Midbrain (tissue), 1 donor: ENCODE data around the gene ACTL8.

ENCODE experiments used
- DNase-seq: peaks from one replicate; lab custom pipeline; 2025; lab: John Stamatoyannopoulos, UW

Gene ACTL8

DNA sequence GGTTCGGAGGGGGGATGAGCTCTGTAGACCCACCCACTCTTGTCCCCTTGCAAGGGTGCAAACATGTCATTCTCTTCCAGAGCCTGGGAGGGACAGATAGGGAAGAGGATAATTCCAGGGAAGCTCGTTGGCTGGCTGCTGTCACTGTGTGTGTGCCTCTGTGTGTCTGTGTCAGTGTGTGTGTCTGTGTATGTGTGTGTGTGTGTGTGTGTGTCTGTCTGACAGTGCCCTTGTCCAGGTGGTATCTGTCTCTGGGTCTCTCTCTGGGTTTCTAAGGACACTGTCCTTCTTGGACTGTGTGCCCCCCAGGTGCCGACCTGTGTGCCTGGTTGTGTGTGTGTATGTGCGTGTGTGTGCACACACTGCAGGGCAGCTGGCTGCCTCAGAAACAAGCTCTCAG is 90.5 kb downstream of the ACTL8 start:
- DNase-seq, result no peak

DNA sequence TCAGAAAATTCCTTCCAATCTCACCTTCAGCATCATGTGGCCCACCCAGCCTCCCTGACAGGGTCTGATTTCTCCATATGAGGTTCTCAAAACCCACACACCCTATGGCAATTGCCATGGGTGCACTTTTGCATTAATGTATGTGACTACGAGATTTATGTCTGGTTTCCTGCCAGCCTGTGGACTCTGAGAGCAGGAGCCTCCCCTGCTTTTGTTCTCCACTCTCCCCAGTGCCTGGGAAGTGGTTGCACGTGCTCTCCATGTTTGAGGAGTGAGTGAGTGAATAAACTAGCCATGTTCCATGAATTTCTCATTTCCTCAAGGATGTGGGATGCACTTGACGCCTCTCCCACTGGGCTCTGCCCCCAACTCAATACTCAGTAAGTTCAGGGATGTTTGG is 91.2 kb downstream of the ACTL8 start:
- DNase-seq, result no peak

DNA sequence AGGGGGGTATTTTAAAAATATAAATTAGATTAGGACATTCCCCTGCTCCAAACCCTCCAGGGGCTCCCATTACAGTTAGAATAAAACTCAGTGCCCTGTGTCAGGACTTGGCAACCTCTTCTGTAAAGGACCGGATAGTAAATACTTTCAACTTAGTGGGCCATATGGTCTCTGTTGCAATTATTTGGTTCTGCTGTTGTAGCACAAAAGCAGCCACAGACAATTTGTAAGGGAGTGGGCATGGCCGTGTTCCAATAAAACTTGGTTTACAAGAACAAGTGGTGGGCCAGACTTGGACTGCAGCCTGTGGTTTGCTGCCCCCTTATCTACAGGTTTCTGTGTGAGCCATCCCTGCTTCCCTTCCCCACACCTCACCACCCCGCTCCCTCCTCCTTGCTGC is 92.0 kb downstream of the ACTL8 start:
- DNase-seq, result no peak

DNA sequence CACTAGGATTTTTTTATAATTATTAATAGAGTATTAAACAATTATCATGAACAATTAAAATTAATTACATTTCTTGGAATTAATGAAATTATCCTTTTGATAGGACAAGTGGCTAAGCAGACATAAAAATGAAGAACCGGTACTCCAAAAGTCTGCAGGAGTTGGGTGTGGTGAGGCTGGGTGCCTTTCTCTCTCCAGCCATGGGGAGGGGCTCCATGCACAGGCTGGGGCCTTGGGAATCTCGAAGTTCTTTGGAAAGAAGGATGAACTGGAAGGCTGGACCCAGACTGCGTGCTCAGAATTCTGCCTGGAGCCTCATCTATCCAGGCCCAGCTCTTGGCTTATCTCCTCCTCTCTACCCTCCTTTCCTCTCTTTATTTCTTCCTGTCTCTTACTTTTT is 94.1 kb downstream of the ACTL8 start:
- DNase-seq, result no peak

DNA sequence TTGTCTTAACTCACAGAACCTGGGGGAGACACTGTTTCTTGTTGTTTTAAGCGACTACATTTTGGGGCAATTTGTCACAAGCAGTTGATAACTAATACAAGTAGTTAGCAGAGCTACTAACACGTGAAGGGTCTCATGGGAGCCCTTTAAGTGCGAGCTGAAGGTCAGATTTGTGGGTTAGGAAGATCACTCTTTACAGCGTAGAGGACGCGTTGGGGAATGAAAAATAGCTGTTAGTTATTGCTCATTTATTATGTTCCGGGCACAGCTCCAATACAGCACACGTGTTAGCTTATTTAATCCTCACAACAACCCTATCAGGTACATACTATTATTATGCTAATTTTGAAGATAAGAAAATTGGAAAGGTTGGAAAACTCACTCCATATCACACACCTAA is 95.9 kb downstream of the ACTL8 start:
- no peak for DNase-seq

DNA sequence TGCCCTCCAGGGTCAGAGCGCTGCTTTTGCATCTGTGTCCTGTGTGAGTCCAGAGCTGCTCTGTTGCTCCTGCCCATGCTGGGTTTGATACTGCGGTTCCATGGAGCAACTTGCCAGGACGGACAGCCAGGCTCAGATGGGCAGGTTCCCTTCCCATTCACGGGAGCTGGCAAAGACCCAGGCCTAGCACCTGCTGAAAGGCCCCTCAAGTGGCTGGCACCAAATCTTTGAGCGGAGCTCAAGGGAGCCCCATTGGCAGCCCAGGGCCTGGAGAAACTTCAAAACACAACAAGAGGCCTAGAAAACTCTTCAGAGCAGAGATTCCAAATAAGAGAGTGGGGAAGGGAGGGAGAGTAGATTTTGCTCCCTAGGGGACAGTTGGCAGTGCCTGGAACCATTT is 97.2 kb downstream of the ACTL8 start:
- no peak for DNase-seq

DNA sequence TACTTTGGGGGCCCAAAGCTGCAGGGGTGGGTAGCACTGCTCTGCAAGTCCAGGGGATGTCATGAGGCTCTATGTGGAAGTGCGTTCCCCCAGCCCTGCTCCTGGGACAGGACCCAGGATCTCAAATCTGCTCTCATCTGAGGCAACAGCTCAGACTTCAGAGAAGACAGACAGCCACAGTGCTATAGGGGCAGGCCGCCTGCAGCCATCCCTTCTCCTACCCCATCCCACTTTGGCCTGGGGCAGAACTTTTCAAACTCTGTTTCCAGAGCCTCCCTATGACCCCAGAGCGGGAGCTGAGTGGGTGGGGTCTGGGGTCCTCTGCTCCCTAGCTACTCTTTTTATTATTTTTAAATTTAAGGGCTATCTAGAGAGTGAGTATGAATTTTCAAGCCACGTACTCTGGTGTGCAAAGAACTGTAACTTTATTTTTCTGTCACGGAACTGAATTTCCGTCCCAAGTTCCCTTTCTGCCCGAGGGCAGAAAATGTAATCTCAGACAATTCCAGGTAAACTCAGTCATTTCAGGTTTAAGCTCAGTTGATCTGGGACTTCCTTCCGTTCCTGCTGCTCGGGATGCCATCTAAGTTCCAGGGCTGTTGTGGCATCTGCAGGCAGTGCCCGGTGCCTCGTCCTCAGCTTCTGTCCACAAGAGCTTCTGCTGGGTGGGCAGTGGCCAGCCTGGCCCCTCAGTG is 98.3 kb downstream of the ACTL8 start:
- DNase-seq, result no peak

DNA sequence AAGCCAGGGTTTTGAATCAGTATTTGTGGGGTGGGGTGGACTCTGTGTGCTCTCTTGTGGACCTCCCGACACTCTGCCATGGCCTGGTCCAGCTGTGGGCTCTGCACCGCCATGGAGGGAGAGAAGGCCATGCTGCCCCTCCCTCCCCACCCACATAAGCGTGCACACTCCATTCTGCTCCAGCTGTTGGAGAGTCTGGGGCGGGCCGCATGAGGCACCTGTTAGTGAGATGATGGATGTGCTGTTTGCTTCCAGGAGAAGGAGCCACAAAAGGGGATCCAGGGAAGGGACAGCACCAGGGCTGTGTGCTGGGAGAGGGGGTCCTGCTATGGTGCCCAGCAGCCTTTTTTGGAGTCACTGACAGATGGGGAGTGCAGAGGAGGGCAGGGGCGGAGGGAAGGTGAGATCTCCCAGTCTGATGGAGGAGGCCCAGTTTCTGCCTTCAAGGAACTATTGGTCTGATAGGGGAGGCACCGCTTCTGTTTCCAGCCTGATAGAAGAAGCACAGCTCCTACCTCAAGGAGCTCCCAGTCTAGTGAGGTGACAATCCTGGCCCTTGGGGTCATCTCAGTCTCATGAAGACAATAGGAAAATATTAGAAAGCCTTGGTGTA is 101.5 kb downstream of the ACTL8 start:
- no peak for DNase-seq

DNA sequence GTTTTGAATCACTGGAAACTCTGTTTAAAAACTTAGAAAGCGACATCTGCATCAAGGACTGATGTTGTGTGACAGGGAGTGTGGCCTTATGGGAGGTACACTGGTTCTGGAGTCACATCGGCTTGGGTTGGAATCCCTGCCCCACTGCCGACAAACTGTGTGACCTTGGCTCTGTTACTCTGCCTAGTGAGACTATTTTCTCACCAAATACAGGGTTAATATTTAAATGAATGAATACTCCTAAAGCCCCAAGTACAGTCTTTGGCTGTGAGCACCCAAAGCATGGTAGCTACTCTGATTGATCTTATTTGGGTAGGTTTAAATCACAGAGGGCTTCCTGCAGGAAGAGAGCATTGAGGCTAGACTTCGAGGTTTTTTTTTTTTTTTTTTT is 102.0 kb downstream of the ACTL8 start:
- DNase-seq, result no peak

DNA sequence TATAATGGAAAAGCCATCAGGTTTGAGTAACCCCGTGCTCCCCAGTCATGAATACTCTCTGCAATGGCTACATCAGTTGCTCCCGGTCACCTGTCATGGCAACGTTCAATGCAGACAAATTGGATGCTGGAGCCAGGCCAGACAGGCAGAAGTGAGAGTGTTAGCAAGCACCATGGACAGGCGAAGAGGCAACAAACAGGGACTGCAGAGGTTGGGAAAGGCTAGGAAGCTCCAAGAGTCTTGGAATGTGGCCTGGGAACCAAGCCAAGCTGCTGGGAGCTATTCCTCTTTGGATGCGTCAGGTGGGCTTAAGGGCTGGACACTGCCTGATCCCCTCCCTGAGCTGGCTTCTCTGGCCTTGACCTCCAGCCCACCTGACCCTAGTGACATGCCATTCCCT is 102.9 kb downstream of the ACTL8 start:
- no peak for DNase-seq

DNA sequence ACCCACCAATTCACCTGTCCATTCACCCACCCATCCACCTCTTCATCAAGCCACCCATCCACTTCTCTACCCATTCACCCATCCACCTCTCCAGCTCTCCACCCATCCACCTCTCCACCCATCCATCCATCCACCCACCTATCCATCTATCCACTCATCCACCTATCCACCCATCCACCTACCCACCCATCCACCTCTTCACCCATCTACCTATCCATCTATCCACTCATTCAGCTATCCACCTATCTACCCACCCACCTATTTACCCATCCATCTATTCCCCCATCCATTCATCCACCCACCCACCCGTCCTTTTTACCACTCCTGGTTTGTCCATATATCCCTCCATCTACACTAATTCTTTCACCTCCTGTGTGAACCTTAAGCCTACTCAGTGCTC is 105.7 kb downstream of the ACTL8 start:
- DNase-seq, result no peak

DNA sequence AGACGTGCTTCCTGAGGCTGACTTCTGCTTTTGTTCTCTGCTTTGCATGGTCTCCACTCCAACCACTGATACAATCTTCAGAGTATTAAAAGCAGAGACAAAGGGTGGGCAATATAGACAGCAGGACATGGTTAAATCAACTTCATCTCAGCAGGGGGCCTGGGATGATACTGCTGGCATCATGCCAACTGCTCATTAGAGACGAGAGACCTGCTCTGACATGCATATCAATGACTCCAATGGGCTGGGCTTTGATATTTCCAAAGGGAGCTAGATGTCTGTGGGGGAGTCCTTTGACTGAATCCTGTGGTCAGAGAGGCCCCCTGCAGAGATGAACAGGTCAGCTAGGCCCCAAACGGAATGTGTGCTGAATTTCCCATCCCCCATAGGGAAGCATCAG is 106.6 kb downstream of the ACTL8 start:
- DNase-seq, result no peak

DNA sequence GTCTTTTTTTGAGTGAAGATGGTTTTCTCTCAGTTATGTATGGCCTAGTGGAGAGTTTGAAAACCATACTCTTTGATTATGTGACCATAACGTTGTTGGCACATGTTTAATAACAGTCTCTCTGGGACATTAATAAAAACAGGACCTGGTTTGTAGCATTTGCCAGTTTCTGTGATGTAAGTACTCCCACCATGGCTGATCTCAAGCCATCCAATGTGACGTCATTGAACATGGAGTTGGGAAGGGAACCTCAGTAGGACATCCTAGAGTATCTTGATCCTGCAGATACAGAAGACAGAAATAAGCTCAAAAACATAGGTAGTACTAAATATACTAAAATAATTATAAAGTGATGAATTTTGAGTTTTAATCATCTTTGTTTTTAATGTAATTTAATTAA is 107.0 kb downstream of the ACTL8 start:
- DNase-seq, result no peak

DNA sequence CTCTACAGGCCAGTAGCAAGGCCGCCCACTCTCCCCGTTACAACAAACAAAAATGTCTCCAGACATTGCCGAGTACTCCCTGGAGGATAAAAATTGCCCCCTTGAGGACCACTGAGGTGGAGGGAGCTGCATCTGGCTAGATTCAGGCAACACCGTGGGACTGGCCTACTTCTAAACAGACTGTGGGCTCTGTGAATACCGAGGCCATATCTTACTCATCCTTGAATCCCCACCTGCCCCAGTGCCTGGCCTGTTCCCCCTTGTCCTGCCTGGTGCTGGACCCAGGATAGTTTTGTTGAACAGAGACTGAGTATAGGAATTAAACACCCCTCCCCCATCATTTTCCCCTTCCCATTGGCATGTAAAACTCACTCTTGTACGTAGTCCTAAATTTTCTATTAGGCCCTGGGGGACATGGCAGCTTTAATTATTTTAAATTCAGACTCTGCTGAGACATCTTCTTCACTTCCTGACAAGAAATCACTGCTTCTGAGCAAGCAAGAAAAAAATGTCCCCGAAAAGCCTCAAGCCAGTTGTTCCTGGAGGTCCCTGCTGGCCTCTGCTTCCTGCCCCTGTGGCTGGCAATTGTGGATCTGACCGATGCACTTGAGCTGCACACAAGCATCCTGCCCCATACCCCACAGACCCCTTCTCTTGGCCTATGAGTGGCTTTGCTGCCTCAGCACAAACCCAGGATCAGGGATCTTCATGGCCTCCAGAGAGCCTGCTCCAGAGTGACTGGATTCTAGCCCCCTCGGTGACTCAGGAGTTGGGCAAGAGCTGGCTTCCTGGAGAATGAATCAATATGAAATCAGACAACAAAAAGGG is 111.0 kb downstream of the ACTL8 start:
- DNase-seq, result no peak

DNA sequence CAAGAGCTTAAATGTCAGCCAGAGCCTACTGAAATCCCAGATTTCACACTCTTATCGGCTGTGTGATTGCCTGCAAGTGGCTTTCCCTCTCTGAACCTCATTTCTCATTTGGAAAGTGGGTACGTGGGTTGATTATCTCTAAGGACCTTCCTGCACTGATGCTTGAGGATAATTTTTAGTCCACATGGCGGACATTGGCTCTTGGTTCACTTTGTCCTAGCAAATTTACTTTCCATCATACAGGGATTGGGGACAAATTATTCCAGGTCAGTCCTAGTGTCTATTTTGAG is 111.6 kb downstream of the ACTL8 start:
- no peak for DNase-seq

DNA sequence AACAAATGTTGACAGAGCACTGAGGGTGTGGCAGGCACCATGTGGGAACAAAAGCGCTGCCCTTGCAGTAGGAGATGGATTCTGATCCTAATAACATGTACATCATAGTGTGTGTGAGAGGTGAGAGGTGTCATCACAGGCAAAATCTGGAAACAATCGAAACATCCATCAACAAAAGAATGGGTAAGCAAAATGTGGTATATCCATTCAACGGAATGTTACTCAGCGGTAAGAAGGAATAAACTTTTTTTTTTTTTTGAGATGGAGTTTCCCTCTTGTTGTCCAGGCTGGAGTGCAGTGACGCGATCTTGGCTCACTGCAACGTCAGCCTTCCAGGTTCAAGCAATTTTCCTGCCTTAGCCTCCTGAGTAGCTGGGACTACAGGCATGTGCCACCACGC is 112.3 kb downstream of the ACTL8 start:
- DNase-seq, result no peak

DNA sequence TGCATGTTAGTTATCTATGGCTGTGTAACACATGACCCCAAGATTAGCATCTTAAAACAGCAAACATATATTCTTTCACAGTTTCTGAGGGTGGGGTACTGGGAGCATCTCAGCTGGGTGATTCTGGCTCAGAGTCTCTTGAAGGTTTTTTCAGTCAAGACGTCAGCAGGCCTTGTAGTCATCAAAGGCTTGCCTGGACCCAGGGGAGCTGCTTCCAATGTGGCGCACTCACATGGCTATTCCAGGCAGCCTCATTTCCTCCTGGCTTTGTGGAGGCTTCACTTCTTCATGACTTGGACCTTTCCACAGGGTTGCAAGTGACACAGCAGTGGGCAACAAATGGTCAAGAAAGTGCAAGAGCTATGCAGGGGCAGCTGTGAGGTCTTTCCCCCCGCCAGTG is 114.7 kb downstream of the ACTL8 start:
- DNase-seq, result no peak

DNA sequence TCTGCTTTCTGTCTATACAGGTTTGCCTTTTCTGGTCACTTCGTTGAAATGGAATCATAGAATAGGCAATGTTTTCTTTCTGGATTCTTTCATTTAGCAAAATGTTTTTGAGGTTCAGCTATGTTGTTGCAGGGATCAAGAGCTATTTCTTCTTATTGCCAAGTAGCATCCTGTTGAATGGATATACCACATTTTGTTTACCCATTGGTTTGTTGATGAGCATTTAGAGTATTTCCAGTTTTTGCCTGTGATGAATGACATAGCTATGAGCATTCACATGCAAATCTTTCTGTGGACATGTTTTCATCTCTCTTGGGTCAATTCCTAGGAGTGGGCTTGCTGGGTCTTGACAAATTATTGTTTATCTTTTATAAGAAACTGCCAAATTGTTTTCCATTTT is 115.5 kb downstream of the ACTL8 start:
- no peak for DNase-seq

DNA sequence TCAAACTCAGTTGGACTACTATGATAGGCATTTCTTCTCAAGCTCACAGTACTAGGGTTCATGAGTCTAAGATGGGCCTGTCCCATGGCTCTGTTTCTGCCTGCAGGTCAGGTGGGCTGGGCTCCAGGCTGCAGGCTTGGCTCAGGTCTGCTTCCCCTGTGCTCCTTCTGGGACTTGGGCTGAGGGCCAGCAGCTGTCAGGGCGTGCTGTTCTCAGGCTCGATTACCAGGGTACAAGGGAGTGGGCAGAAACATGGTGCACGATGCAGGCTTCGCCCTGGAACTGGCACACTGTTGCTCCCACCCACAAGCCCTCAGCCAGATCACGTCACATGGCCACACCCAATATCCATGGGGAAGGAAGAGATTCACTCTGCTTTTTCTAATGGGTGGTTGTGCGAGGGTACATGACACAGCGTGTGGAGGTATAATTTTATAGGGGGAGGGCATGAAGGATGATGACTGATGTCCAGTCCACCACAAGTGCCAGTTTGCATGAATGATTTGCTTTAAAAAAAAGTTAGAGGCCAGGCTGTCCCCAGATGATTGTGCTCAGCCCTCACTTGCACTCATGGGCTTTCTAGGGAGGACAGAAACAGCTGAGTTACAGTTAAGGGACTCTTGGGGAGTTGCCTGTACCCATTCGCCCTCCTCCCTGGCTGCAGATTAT is 118.0 kb downstream of the ACTL8 start:
- DNase-seq, result no peak

DNA sequence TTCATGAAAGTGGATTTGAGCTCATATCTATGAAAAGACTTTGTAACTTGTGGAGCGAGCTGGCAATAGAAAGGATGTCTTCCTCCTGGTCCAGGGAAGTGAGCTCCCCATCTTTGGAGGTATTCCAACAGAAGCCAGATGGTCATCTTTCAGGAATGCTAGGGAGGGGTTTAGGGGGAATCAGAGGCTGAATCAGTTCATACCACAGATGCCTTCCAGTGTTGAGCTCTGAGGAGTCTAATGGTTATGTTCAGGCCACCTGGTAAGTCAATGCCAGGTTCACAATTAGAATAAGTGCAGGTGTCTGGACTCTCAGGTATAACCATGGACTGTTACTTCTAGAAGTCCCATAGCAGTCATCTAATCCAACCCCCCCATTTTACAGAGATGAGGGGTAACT is 119.1 kb downstream of the ACTL8 start:
- DNase-seq, result no peak

DNA sequence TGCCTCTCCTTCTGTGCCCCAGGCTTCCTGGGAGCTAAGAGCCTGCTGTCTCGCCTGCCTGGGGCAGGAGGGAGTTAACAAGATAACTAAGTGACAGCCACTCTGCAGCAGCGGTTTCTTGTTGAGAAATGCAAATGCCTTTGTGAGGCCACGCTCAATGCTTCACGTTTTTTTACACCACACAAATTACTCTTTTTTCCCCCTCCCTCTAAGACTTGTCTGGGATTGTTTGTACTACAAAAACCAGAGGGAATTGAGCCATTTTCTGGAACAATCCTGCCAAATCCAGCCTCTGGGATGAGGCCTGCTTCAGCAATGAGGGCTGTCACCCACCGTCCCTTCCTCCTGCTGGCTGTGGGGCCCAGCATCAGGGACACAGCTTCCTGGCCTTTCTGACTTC is 119.6 kb downstream of the ACTL8 start:
- no peak for DNase-seq

DNA sequence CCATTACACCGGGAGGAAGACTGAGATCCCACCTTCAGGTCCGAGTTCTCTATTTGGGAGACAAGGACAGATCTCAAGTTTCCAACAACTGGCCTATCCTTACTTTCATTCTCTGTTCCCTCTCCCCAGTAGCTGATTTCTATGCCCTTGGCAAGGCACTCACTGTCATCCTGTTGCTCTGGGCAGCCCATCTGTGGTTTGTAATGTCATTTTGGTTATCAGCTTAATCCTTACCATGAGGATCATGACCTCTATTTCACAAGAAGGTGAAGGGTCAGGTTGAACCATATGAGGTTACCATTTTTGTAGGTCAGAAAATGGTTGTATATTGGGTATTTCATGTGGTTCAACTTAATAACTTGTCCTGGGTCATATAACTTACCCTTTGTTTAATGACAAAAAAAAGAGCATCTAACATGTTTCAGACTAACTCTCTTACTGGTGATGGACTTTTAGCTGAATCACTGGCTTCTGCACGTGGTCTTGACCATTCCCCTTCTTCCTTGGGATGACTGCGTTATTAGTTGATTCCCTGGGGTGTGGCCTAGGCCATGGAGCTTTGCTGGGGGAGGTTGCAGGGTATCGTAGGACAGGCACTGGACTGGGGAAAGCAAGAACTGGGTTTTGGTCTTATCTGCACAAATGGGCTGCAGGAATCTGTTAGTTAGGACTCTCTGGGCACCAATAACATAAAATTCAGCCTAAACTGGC is 120.2 kb downstream of the ACTL8 start:
- DNase-seq, result no peak
